ENCODE data around the gene DLK1. TPM values are rescaled to one million over a fixed set of nuclear protein-coding genes. Genes with fewer than 3 reads are reported as not detected.

Gene DLK1
- total and polyA plus RNA-seq, 2 of the 13 experiments (the other 11 are each of a cell fraction or from before 2014, with no cell fraction given), result 95.5 to 312 TPM

DNA sequence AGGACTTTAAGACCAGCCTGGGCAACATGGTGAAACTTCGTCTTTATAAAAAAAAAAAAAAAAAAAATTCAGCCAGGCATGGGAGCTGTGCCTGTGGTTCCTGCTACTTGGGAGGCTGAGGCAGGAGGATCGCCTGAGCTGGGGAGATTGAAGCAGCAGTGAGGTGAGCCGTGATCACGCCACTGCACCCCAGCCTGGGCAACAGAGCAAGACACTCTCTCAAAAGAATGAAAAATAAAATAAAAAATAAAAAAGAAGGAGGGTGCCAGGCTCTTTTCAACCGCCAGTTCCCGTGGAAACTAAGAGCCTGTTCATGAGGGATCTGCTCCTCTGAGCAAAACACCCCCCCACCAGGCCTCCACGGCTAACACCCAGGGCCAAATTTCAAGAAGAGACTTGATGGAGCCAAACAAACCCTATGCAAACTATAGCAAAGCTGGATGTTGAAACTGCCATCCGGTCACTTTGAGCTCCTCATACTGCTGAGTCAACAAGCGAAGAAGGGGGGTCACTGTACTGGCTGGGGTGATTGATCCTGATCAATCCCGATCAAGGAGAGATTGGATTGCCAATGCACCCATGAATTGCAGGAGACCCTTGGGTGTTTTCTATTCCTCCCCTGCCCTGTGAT, 23.4 kb downstream of the DLK1 start (continued):
- TF ChIP-seq DNMT3B (CRISPR knock-in tag; conservative IDR thresholded peaks at IDR 0.05) (no peak), ZFAT (CRISPR knock-in tag; conservative IDR thresholded peaks at IDR 0.05) (no peak), ATF1 (CRISPR knock-in tag; IDR thresholded peaks at IDR 0.05) (no peak), LCORL (IDR thresholded peaks at IDR 0.05) (no peak), LCORL (CRISPR knock-in tag; IDR thresholded peaks at IDR 0.05) (peak; percentile 78), KLF12 (CRISPR knock-in tag; IDR thresholded peaks at IDR 0.05; ENCODE audit: borderline replicate concordance) (no peak), ZNF652 (CRISPR knock-in tag; IDR thresholded peaks at IDR 0.05; ENCODE audit: borderline replicate concordance, low read depth) (no peak), PITX1 (CRISPR knock-in tag; IDR thresholded peaks at IDR 0.05) (peak; percentile 88), TBP (CRISPR knock-in tag; IDR thresholded peaks at IDR 0.05) (no peak), CAMTA2 (CRISPR knock-in tag; IDR thresholded peaks at IDR 0.05; ENCODE audit: borderline replicate concordance) (no peak), GATAD2A (CRISPR knock-in tag; IDR thresholded peaks at IDR 0.05) (peak; percentile 96), SCMH1 (CRISPR knock-in tag; IDR thresholded peaks at IDR 0.05; ENCODE audit: borderline replicate concordance) (no peak), ZNF772 (CRISPR knock-in tag; IDR thresholded peaks at IDR 0.05) (no peak), HNRNPL (IDR thresholded peaks at IDR 0.05; ENCODE audit: low read depth, low read length) (no peak), ZBTB1 (CRISPR knock-in tag; IDR thresholded peaks at IDR 0.05; ENCODE audit: borderline replicate concordance) (no peak), JDP2 (CRISPR knock-in tag; IDR thresholded peaks at IDR 0.05; ENCODE audit: borderline replicate concordance) (no peak), ARID2 (CRISPR knock-in tag; IDR thresholded peaks at IDR 0.05; ENCODE audit: borderline replicate concordance) (no peak), ZNF839 (CRISPR knock-in tag; IDR thresholded peaks at IDR 0.05; ENCODE audit: borderline replicate concordance) (no peak), ZNF589 (CRISPR knock-in tag; conservative IDR thresholded peaks at IDR 0.05) (no peak), IRF2 (CRISPR knock-in tag; IDR thresholded peaks at IDR 0.05) (no peak), ZBTB10 (CRISPR knock-in tag; IDR thresholded peaks at IDR 0.05; ENCODE audit: borderline replicate concordance) (peak; percentile 65; the same call in 1 of the 2 replicates), MYC (CRISPR knock-in tag; IDR thresholded peaks at IDR 0.05; ENCODE audit: borderline replicate concordance) (no peak; the same call in 1 of the 2 replicates), SALL2 (CRISPR knock-in tag; IDR thresholded peaks at IDR 0.05) (no peak), NFRKB (IDR thresholded peaks at IDR 0.05) (no peak), ZNF468 (CRISPR knock-in tag; IDR thresholded peaks at IDR 0.05) (no peak), TSC22D2 (CRISPR knock-in tag; IDR thresholded peaks at IDR 0.05; ENCODE audit: borderline replicate concordance) (no peak), BRD4 (CRISPR knock-in tag; IDR thresholded peaks at IDR 0.05) (peak; percentile 33; the same call in 1 of the 2 replicates), KDM2A (CRISPR knock-in tag; IDR thresholded peaks at IDR 0.05; ENCODE audit: borderline replicate concordance, low read depth) (no peak), SP1 (IDR thresholded peaks at IDR 0.05) (no peak), SP1 (CRISPR knock-in tag; IDR thresholded peaks at IDR 0.05) (no peak), ZNF619 (CRISPR knock-in tag; IDR thresholded peaks at IDR 0.05) (no peak)
- TF ChIP-seq, protein P1, sequence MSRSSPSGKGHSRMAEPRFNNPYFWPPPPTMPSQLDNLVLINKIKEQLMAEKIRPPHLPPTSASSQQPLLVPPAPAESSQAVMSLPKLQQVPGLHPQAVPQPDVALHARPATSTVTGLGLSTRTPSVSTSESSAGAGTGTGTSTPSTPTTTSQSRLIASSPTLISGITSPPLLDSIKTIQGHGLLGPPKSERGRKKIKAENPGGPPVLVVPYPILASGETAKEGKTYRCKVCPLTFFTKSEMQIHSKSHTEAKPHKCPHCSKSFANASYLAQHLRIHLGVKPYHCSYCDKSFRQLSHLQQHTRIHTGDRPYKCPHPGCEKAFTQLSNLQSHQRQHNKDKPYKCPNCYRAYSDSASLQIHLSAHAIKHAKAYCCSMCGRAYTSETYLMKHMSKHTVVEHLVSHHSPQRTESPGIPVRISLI (CRISPR knock-in tag; IDR thresholded peaks at IDR 0.05; ENCODE audit: borderline replicate concordance), result no peak
